ENCODE data around the gene TPX2.
"Not testable (repeated sequence)": the region's sequence is repeated elsewhere in the genome, so short reads cannot be mapped to it uniquely, and the experiment has no call there.

Gene TPX2

DNA sequence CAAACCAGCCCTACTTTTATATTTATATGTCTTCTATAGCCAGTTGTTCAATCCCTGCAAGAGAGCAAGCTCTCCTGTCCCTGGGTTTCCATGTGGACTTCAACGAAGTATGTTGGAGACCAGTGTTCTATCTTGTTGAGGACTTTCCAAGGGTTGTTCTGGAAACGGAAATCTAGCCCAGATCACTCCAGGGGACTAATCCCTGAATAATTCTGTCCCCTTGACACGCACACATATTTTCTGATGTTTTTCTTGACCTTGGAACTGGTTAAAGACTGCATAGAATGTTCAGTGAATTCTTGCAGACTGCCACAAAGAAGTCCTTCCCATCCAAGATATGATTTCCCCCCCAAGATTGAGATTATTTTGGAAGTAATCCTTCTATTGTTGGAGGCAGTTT lies 70.6 kb downstream of the TPX2 start:
- H3K27ac Mint-ChIP-seq: no peak overlapping the region
- H3K27me3 Mint-ChIP-seq (ENCODE audit: low read depth): no peaks in the 10 kb centered on the region
- TF ChIP-seq, protein P1, sequence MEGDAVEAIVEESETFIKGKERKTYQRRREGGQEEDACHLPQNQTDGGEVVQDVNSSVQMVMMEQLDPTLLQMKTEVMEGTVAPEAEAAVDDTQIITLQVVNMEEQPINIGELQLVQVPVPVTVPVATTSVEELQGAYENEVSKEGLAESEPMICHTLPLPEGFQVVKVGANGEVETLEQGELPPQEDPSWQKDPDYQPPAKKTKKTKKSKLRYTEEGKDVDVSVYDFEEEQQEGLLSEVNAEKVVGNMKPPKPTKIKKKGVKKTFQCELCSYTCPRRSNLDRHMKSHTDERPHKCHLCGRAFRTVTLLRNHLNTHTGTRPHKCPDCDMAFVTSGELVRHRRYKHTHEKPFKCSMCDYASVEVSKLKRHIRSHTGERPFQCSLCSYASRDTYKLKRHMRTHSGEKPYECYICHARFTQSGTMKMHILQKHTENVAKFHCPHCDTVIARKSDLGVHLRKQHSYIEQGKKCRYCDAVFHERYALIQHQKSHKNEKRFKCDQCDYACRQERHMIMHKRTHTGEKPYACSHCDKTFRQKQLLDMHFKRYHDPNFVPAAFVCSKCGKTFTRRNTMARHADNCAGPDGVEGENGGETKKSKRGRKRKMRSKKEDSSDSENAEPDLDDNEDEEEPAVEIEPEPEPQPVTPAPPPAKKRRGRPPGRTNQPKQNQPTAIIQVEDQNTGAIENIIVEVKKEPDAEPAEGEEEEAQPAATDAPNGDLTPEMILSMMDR (IDR thresholded peaks at IDR 0.05; ENCODE audit: unreplicated experiment in 3 of 3): no peak
- H3K4me1 Mint-ChIP-seq: peaks cover 46% of the 10 kb centered on the region
- H3K9me3 Mint-ChIP-seq: no peaks in the 10 kb centered on the region
- no peak overlapping the region for H3K4me3 Mint-ChIP-seq
- peaks cover 12% of the 10 kb centered on the region for H3K36me3 Mint-ChIP-seq (ENCODE audit: low read depth)

DNA sequence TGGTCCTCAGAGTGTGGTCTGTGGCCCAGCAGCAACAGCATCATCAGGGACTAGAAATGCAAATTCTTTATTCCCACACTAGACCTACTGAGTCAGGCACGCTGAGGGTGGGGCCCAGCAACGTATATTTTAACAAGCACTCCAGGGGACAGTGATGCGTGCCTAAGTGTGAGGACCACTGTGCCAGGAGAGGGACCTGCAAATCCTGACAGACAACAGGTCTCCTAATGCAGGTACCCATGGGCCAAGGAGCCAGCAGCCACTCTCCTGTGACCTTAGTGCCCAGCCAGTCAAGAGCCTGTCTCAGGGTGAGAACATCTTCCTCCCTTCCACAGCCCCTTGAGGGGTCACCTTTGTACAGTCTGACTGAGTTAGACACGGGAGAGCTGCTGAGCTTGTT lies 72.1 kb downstream of the TPX2 start:
- Mint-ChIP-seq H3K4me3 (no peak overlapping the region), H3K4me1 (peaks cover 48% of the 10 kb centered on the region), H3K27ac (no peak overlapping the region), H3K9me3 (no peaks in the 10 kb centered on the region), H3K36me3 (ENCODE audit: low read depth) (peaks cover 3% of the 10 kb centered on the region), H3K27me3 (ENCODE audit: low read depth) (peaks cover 3% of the 10 kb centered on the region)
- TF ChIP-seq, protein P1 (IDR thresholded peaks at IDR 0.05; ENCODE audit: unreplicated experiment in 3 of 3): no peak

DNA sequence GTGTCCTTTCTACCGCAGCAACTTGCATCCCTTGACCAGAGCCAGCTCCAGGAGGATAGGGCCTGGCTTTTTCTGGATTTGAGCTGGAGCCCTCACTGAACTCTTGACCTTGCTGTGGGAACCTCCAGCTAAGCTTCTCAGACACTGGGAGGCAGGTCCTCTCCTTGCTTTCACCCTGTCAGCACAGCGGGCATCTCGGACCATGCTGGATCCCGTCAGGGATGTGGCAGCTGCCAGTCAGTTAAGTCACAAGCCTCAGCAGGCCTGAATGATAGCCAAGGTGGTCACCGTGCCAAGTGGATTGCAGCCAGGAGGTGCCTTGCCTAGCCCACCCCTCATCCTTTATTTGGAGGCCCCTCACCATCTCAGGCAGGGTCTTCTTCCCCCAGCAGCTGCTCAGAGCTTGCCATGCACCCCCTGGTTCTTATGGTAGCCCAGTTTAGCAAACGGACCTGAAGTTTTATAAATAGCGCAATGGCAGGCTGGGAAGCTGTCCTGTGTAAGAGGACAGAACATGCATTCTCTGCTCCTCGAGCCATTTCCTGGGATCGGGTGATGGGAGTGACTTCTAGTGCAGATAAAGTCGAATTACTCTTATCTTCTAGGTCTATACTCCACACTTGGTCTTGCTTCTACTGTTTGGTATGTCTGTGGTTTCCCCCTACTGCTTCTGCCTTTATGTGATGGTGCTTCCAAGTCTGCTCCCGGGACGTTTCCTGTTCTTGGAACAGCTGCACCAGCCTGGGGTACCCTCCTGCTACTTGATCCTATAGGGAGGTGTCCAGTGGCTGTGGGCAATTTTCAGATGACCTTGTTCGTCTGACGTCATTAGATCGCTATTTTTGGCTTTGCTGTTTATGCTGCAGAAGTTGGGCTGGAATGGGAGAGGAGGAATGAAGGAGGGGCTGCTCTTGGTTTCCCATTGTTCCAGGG lies 73.0 kb downstream of the TPX2 start:
- H3K36me3 Mint-ChIP-seq (ENCODE audit: low read depth): no peaks in the 10 kb centered on the region
- H3K27ac Mint-ChIP-seq: peak overlapping the region; percentile 28 to 57 (median 56)
- peaks cover 3% of the 10 kb centered on the region for H3K27me3 Mint-ChIP-seq (ENCODE audit: low read depth)
- no peaks in the 10 kb centered on the region for H3K9me3 Mint-ChIP-seq
- TF ChIP-seq, protein P1 (IDR thresholded peaks at IDR 0.05; ENCODE audit: unreplicated experiment in 3 of 3): no peak
- H3K4me3 Mint-ChIP-seq: peak overlapping the region in 2 of 3 experiments; percentile 10 to 41
- peaks cover 49% of the 10 kb centered on the region for H3K4me1 Mint-ChIP-seq

DNA sequence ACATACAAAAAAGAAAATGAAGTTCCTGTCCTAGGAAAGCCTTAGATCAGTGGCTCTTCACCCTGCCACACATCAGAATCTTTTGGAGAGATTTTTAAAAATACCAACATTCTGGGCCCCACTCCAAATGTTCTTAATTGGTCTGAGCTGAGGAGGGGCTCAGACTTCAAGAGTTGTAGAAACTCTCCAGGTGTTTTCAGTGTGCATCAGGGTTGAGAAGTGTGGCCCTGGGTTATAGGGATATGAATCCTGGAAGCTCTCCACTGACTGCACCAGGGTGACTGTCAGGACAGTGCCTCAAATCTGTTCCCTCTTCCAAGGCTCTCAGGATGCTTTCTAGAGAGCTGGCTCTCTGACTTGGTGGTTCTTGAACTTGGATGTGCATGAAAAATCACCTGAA lies 74.5 kb downstream of the TPX2 start:
- Mint-ChIP-seq H3K36me3 (ENCODE audit: low read depth) (no peaks in the 10 kb centered on the region), H3K27me3 (ENCODE audit: low read depth) (peaks cover 3% of the 10 kb centered on the region), H3K9me3 (no peaks in the 10 kb centered on the region), H3K27ac (no peak overlapping the region), H3K4me3 (no peak overlapping the region), H3K4me1 (peaks cover 61% of the 10 kb centered on the region)
- TF ChIP-seq, protein P1 (IDR thresholded peaks at IDR 0.05; ENCODE audit: unreplicated experiment in 3 of 3): no peak

DNA sequence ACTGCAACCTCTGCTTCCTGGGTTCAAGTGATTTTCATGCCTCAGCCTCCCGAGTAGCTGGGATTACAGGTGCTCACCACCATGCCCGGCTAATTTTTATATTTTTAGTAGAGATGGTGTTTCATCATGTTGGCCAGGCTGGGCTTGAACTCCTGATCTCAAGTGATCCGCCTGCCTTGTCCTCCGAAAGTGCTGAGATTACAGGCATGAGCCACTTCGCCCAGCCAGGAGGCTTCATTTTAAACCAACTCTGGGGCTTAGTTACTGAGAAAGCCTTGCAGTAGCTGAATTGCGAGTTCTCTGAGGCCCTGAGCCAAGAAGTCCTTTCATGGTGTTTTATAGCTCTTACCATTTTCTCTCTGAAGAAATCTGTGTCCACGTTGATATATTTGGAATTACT lies 75.1 kb downstream of the TPX2 start:
- H3K27me3 Mint-ChIP-seq (ENCODE audit: low read depth); H3K4me3 Mint-ChIP-seq; H3K9me3 Mint-ChIP-seq; H3K36me3 Mint-ChIP-seq (ENCODE audit: low read depth); H3K27ac Mint-ChIP-seq: not testable (repeated sequence)
- peaks cover 65% of the 10 kb centered on the region for H3K4me1 Mint-ChIP-seq

DNA sequence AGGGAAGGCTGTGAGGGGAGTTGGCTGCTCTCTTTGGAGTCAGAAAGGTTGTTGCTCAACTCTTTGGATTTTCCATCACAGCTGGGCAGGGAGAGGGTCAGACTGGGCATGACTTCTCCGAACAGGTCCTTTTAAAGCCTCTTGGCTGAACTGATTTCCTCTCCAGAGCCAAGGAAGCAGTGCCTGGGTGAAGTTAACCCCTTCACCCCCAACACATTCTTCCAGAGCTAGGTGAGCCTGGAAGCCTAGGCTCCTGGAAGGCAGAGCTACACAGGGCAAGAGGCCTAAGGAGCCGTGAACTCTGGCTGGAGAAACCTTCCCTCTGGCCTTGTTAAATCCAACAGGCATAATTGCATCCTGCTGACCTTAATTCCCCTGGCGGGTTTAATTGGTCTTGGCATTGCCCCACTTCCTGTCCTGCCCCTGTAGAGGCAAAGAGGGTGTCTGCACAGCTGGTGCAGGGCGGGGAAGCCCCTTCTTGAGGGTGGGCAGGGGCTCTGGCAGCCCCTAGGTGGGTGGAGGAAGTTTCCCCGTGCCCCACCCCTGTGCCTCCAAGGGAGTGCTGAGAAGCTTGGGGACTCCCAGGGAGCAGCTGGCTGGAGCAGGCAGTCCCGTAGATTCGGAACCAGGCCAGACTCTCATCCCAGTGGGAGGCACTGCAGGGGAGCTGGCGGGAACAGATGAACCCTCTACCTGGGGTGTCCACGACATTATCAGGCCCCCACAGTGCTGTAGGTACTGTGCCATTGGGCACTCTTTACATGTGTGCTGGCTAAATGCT lies 76.5 kb downstream of the TPX2 start:
- TF ChIP-seq, protein P1 (IDR thresholded peaks at IDR 0.05; ENCODE audit: unreplicated experiment in 3 of 3): no peak
- Mint-ChIP-seq H3K9me3 (no peaks in the 10 kb centered on the region), H3K27me3 (ENCODE audit: low read depth) (peaks cover 3% of the 10 kb centered on the region), H3K27ac (no peak overlapping the region), H3K4me1 (peaks cover 62% of the 10 kb centered on the region), H3K36me3 (ENCODE audit: low read depth) (no peaks in the 10 kb centered on the region), H3K4me3 (no peak overlapping the region)
